CD4-positive, alpha-beta T cell treated with Interleukin-17A for 4 hours (primary cell): ENCODE results near the gene TMC3.
A peak's percentile ranks its signal among the peaks of the same experiment; 100 is the strongest.

ENCODE experiments used
- DNase-seq: peaks from one replicate; pipeline ENCODE4 v3.0.0-alpha.2; 2020; ENCODE audit warnings: mixed read lengths

TMC3 gene

DNA sequence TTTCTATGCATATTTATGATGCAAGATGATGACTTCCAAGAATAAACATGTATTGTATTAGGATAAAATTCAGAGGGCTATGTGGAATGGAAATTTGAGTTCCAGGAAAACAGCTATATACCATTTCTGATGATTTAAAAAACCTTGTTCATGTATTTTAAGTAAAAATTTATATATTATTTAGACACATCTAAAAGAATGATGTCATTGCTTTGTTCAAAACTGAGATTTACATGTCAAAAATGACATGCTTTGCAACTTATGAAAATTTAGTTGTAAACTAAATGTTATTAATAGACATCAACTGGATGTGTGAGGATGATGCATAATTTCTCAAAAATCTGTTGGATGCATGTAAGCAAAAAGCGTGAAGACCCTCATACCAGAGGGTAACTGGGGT, 52.3 kb downstream of the TMC3 start:
- DNase-seq: no peak

DNA sequence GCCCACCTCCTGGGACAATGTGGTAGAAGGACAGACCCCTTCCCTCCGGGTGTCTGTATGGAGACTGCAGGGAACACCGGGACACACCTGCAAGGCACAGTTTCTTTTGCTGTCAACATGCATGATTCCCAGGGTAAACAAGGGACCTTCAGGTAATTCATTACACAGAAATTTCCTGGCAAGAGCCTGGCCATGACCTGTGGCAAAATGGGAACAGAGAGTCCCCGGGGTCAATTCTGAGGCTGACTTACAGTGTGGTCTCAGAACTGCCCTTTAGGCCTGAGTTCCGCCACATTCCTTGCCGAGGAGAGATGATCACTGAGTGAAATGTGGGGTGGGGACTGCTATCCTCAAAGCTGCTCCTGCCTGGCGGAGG, 56.4 kb downstream of the TMC3 start:
- no peak for DNase-seq

DNA sequence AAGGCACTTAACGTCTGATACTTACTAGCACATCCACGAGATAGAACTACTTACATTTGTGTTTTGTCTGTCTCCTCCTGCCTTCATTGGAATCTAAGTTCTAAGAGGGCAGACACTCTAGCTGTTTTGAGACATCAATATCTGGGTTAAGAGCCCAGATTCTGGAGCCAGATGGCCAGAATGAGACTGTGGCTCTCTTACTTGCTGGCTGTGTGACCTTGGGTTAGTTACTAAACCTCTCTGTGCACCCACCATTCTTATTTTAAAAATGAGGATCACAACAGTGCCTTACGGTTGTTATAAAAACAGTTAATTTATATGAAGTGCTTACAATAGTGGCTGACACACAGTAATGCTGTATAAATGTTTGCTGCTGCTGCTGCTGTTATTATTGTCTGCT, 57.7 kb downstream of the TMC3 start:
- no peak for DNase-seq

DNA sequence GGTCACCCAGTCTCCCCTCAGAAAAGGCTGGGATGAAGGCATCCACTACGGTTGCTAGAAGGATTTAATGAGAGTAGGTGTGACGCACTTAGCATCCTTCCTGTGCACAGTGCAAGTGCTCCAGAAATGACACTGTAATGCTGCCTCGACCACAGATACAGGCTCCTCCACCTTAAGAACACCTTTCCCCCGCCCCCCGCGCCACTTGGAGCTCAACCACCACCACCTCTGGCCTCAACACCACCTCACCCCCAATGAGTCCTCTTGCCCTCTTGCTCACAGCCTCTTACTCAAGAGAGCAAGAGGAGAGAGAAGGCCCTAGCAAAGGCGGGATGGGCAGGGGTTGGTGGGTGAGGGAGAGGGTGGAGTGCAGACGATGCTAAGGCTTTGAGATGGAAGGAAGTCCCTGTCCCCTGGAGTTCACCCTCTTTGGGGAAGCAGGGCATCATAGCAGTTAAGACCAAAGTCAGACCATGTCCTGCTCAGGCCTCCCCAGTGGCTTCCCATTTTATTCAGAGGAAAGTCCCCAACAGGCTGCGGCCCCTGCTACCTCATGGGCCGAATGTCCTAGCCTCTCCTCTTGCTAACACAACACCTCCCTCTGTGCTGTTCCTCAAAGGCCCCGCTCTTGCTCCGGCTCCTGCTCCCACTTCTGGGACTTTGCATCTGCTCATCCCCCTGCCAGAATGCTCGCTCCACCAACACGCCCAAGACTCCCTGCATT, 58.4 kb downstream of the TMC3 start:
- peak; percentile 27 for DNase-seq

DNA sequence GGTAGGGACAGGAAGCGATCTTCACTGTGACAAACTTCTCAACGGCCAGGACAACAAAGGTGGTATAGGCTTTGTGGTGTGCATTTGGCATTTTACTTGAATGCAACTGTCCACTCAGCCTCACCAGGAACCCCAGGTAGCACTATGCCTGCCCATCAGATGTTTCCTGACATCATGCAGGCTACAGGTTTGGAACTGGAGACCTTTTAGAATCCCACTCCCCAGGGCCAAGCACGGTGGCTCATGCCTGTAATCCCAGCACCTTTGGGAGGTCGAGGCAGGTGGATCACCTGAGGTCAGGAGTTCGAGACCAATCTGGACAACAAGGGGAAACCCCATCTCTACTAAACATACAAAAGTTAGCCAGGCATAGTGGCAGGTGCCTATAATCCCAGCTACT, 59.6 kb downstream of the TMC3 start:
- DNase-seq: no peak

DNA sequence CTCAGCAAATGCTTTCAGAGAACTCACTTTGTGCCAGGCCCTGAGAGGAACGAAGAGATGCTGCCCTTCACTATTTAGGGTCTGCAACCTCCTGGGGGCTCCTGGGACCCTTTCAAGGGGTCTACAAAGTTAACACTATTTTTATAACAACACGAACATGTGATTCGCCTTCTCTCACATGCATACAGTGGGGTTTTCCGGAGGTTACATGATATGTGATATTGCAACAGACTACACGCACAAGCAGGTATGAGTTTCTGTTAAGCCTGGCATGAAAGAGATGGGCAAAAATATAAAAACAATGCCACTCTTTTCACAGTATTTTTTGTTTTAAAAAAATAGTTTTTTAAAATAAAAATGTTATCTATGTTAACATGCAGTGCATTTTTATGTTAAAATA, 60.3 kb downstream of the TMC3 start:
- peak; percentile 1 for DNase-seq

DNA sequence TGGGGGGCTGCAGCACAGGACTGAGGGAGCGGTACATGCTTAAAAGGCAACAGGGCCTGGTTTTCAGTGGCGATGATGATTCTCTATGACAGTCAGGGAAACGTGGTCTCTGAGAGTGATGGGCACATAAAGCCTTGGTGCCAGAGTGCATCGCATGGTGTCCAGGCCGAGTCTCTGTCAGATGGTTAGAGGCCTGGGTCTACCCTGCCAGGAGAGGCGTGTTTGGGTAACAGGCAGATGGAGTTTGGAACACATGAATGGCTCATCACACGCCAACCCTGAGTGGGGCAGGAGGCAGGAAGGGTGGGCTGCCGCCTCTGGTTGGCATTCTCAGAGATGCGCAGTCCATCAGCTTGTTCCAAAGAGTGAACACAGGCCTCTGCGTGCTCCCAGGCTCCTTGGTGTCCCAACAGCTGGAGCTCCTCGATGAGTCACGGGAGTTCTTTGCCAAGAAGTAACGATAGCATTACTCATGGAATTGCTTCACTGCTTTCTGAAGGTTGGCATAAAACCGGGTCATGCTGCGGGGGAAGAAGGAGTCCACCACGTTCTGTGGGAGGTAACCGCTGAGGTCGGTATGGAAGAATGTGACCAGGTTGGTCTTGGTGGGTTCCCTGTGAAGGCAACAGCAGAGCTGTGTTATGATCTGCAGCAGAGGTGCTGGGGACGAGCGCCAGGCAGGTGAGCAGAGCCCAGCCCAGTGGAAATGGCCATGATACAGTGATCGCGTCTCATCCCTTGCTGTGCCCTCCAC, 61.0 kb downstream of the TMC3 start:
- peak; percentile 4 for DNase-seq

DNA sequence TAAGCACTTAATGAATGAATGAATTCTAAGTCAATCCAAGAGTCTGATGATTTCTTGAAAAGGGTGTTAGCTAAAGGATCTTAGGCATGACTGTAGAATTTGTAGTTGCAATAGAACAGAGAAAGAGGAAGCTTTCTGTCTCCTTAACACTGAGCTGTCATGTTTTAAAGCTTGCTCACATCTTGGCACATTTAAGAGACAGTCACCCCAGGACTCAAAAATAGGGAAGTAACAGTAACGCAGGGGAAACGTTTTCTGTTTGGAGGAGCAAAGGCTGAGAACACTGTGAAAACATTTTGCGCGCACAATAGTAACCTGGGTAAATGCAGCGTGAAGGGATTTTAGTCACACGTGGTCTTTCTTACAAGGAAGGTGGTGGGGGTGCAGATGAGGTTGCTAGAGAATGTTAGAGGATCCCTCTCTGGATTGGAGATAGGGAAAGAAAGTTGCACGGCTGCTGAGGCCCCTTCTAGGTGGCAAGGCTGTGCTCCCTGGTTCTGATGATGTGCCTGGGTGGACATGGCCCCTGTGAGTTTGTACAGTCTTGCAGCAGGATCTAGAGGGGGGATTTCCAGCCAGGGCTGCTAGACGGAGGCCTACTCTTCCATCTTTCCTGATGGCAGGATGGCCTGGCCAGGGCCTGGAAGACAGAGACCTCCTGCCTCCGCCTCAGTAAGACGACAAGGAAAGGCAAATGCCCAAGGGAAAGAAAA, 62.1 kb downstream of the TMC3 start:
- DNase-seq: peak; percentile 8

DNA sequence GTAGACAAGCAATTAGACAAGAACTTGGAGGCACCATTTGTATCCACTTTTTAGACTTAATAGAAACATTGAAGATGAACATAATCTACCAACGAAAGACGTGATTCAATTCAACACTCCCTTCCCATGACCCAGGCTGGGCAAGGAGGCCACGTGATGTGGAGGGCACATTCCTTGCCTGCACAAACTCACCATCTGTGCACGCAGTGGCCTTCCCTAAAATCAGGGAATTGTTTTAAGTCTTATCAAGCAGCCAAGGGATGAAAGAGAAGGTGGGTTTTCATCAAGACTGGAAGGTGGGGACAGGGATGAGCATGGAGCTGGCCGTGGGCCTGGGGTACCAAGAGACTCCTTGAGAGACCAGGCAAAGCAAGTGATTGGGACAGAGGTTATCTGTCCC, 63.5 kb downstream of the TMC3 start:
- DNase-seq: no peak

DNA sequence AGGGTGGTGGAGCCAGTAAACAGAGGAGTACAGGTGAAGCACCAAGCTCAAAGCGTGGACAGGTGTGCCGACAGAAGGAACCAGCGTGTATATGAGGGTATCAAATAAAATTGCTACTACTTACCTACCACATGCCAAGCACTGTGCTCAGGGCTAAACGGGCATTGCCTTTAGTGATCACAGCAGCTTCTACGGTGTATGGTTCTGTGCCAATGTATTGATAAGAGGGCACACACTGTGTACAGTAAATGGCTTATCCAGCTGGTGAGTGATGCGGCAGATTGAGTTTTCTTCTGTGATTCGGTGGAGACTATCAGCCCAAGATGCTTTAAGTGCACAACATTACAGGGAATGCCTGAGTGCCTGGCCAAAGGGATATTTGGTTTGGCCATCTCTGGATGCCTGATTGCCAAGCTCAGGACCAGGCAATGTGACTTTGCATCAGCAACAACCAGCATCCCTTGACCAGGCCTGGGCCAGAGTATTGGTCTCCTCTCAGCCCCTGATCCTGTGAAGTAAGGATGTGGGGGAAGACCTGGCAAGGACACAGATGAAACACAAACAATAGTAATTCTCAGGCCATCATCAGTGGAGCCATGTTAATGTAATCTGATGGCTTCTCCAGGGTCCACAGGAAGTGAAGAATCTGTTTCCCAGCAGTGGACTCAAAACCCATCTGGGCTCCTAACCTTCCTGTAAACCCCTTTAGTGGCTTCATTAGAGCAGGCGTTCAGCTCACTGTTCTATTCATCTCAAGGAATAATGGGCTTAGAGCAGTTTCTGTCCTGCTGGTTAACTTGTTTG, 64.2 kb downstream of the TMC3 start:
- DNase-seq: no peak

DNA sequence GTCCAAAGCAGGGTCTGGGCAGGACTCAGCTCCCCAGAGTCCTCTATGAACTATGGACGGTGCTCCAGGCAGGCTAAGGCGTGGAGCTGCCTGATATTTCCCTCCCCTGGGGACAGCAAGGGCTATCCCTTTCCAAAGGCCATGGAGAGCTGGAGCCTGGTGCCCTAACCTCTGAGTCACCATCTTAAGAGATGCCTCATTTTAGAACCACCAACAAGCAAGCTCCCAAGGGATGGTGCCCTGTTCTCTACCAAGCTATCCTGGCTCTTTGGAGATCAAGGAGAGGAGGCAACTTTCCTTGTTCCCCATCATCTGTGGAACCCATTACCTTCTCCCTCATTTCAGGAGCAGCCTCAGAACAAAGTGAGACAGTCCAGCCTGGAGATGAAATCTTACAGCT, 65.8 kb downstream of the TMC3 start:
- no peak for DNase-seq

DNA sequence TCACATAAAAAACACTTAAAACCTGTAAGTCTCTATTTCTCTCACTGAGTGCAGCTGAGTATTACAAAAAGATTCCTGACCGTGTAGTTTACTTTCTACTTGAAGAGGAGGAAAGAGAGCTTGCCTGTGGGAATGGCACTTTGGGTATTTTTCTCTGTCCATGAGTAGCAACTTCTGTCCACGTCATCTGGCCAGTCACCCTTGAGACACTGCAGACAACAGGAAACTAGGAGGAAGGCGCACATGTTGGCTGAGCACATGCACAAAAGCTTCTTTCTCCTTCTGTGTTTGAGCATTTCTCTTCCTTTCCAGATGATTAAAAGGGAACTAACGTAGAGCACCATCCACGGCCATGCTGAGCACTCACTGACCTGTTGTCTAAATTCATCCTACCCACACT, 69.8 kb downstream of the TMC3 start:
- DNase-seq: no peak

DNA sequence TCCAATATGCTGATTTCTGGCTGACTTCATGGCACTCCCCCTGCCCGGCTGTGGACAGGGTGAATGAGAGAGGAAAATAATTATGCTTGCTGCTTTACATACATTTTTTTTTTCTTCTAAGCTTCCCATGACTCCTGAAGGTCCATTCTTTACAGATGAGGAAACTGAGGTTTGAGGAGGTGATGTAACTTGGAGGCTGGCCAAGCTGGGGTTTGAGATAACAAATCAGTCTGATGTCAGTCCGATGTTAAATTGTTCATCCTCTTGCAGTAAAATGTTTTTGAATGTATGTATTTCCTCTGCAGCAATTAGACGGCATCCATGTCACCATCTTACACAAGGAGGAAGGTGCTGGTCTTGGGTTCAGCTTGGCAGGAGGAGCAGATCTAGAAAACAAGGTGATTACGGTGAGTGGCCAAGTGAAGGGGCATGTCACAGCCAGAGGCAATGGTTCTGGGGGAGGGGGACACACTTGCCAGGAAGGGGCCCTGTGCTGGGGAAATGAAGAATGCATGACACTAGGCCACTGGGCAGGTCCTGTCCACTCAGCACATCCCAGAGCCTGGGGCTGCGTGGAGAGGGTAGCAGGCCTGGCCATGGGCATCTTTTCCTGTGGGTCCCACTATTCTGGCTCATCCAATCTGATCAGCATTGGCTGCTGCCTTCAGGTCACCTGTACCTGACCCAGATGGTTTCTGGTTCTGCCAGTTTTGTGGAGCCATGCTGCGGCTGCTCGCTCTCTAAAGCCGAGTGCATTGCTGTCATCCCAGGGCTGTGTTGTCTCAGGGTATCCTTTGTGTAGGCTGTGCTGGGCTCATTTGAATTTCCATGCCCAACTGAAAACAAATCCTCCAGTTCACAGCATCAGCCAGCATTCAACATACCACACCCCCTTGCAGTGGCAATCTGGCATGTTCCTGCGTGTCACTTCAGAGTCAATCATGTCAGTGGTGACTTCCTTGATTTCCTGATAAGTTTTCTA, 70.5 kb downstream of the TMC3 start:
- peak; percentile 67 for DNase-seq

DNA sequence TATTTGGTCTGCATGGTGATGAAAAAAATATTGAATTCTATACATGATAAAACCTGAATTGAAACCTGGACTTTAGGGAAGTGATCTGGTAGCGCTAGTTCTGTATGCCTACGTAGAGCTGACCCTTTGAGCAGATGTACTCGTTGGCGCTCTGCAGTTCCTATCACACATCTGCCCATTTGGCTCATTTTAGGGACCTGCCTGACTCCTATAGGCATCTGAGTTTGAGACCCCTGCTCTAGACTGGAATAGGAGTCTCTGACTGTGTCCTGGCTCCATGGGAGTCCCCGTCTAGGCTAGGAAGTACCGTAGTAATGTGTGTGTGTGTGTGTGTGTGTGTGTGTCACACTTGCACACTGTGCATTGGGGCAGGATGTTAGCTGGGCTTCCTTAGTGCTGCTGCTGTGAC, 71.3 kb downstream of the TMC3 start:
- peak; percentile 58 for DNase-seq

DNA sequence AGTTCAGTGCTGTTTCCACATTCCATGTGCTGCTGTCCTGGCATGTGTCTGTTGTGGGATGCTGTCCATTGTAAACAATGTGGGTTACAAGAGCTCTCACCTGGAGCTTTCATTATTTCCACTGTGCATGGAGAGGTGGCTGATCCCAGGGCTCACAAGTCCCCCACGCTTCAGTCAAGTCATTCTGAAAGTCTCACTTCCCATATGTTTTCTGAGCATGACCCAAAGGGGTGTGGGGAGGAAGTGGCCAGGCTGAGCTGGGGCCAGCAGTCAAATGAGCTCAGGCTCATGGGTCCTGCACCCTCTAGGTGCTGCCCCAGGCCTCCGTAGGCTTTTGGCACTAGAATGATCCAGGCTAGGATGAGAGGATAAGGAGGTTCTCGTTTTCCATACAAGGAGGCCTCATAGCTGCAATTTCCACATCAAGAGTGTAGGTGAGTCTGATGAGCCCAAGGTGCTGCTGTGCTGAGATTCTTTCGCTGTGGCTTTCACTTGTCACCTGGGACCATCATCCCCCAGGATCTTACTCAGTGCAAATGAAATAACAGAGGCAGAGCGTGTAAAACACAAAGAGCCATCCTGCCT, 72.1 kb downstream of the TMC3 start:
- DNase-seq: no peak

DNA sequence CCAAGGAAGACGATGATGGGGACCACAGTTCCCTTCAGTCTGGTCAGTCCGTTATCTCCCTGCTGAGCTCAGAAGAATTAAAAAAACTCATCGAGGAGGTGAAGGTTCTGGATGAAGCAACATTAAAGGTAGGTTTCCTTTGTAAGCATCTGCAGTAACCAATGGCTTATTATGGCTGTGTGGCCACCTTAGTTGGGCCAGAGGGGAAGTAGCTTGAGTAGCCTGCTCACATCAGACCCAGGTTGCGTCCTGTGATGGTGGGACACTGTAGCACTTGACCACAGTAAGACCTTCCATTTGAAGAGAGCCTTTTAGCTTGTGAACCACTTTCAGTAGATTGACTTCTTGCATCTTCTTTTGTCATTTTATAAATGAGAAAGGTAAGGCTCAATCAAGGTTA, 72.6 kb downstream of the TMC3 start:
- no peak for DNase-seq

DNA sequence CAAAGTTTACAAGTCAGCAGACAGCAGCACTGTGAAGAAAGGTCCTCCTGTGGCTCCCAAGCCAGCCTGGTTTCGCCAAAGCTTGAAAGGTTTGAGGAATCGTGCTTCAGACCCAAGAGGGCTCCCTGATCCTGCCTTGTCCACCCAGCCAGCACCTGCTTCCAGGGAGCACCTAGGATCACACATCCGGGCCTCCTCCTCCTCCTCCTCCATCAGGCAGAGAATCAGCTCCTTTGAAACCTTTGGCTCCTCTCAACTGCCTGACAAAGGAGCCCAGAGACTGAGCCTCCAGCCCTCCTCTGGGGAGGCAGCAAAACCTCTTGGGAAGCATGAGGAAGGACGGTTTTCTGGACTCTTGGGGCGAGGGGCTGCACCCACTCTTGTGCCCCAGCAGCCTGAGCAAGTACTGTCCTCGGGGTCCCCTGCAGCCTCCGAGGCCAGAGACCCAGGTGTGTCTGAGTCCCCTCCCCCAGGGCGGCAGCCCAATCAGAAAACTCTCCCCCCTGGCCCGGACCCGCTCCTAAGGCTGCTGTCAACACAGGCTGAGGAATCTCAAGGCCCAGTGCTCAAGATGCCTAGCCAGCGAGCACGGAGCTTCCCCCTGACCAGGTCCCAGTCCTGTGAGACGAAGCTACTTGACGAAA, 74.3 kb downstream of the TMC3 start:
- DNase-seq: no peak

DNA sequence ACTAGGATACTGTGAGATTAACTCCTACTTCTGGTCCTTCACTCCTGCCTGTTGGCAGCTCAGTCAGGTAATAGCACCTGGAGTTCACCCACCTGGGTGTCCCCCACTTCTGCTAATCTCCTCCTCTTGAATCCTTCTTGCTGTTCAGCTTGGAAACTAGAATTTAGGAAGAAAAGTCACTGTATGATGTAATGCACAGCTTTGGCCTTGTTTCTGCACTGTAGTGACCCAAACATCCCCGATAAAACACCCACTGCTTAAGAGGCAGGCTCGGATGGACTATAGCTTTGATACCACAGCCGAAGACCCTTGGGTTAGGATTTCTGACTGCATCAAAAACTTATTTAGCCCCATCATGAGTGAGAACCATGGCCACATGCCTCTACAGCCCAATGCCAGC, 74.9 kb downstream of the TMC3 start:
- no peak for DNase-seq

DNA sequence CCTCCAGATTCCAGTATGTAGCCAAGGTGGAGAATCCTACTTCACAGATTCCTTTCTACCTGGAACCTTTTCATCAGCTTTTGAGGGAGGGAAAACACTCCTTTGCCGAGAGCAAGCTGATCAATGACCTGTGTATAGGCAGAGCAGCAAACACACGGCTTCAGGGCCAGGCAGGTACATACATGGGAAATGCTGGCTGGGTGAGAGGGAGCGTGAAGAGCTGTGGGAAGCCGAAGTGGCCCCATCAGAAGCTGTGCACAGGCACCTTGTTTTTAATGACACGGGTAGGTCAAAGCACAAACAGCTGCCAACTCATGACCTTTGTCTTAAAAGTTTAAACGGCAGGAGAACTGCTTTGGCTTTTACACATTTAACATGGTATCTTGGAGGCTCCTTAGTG, 75.4 kb downstream of the TMC3 start:
- DNase-seq: peak; percentile 53

DNA sequence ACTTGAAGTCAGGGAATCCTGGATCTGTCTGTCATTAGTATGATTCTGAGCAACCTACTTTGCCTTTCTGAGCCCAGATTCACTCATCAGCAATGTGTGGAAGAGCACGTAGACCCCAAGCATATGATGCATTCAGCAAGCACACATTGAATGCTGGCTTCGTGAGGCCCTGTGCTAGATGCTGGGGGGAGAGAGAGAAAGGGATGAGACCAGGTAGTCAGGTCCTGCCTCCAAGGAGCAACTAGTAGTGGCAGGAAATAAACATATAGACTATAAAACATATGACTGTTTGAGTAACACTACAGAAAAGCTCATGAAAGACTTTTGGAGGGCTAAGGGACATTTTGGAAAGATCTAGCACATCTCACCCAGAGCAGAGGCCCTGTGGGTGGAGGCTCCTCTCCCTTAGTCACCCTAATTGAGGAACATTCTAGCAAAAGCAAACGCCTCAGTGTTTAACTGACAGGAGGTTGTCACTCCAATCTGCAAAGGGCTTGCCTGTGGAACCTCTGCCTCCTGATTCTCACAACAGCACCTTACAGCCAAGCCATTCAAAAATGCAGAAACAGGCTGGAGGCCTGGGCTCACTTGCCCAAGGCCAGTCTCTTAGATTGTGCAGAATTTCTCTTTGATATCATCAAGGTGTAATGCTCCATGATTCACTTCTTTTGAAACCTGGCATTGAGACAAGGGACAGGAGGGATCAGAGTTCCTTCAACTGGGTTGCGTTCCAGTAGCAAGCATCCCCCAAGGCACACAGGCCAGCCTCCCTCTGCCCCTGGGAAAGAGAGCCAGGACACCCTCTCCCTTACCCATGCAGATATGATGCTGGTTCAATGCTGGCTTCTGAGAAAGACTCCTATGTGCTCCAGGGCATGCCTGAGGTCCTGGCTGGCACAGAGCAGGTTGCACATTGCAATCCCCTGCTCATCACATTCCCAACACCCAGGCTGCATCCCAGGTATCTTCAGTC, 76.1 kb downstream of the TMC3 start:
- peak; percentile 59 for DNase-seq
